SK-N-SH treated with all-trans-retinoic acid at 6 μM for 48 hours (cell line): ENCODE data around the gene COL10A1.

Experiments
- ATAC-seq: fragments of 200-7000 bp; cut with Tn5 transposase; 3 replicates; pipeline ENCODE4 v1.9.1; 2020; ENCODE audit warnings: mild to moderate bottlenecking, moderate library complexity
- ARNTL ChIP-seq: fragments of 450-650 bp; formaldehyde crosslinking; IDR thresholded peaks from 2 replicates; pipeline ENCODE4 v1.5.0; 2020; ENCODE audit warnings: low read depth, mild to moderate bottlenecking, moderate library complexity, borderline replicate concordance
- BACH2 ChIP-seq: fragments of 250-450 bp; sonication (Bioruptor Pico); IDR thresholded peaks from 2 replicates; pipeline ENCODE4 v1.9.0; 2021; ENCODE audit warnings: mild to moderate bottlenecking, borderline replicate concordance
- CREB5 ChIP-seq: fragments of 250-450 bp; sonication (Bioruptor Pico); IDR thresholded peaks from 2 replicates; pipeline ENCODE4 v1.5.1; 2020; ENCODE audit warnings: low read depth, mild to moderate bottlenecking, moderate library complexity
- CSDC2 ChIP-seq: fragments of 250-450 bp; sonication (Bioruptor Pico); IDR thresholded peaks from 2 replicates; pipeline ENCODE4 v1.5.0; 2020; ENCODE audit warnings: mild to moderate bottlenecking, moderate library complexity
- CSRNP3 ChIP-seq: fragments of 250-450 bp; sonication (Bioruptor Pico); IDR thresholded peaks from 2 replicates; pipeline ENCODE4 v1.5.1; 2021; ENCODE audit warnings: mild to moderate bottlenecking, moderate library complexity
- ESRRG ChIP-seq: fragments of 250-450 bp; sonication (Bioruptor Pico); IDR thresholded peaks from 2 replicates; pipeline ENCODE4 v1.6.1; 2021; ENCODE audit warnings: mild to moderate bottlenecking
- GLIS3 ChIP-seq: fragments of 250-450 bp; sonication (Bioruptor Pico); IDR thresholded peaks from 2 replicates; pipeline ENCODE4 v1.5.0; 2020; ENCODE audit warnings: mild to moderate bottlenecking, moderate library complexity
- ISL1 ChIP-seq: fragments of 250-450 bp; sonication (Bioruptor Pico); IDR thresholded peaks from 2 replicates; pipeline ENCODE4 v2.1.2; 2022; ENCODE audit warnings: mild to moderate bottlenecking, moderate library complexity
- OSR1 ChIP-seq: fragments of 250-450 bp; sonication (Bioruptor Pico); IDR thresholded peaks from 2 replicates; pipeline ENCODE4 v1.8.0; 2022; ENCODE audit warnings: moderate library complexity, mild to moderate bottlenecking, inconsistent platforms
- PATZ1 ChIP-seq: fragments of 250-450 bp; sonication (Bioruptor Pico); IDR thresholded peaks from 2 replicates; pipeline ENCODE4 v1.8.0; 2020; ENCODE audit warnings: mild to moderate bottlenecking, moderate library complexity, borderline replicate concordance
- POU6F1 ChIP-seq: fragments of 250-450 bp; sonication (Bioruptor Pico); IDR thresholded peaks from 2 replicates; pipeline ENCODE4 v1.8.0; 2021; ENCODE audit warnings: low read depth, mild to moderate bottlenecking, moderate library complexity, borderline replicate concordance
- PPARA ChIP-seq: fragments of 250-450 bp; sonication (Bioruptor Pico); IDR thresholded peaks from 2 replicates; pipeline ENCODE4 v1.5.0; 2020; ENCODE audit warnings: mild to moderate bottlenecking, borderline replicate concordance
- RARB ChIP-seq: fragments of 250-450 bp; sonication (Bioruptor Pico); IDR thresholded peaks from 2 replicates; pipeline ENCODE4 v1.8.0; 2021; ENCODE audit warnings: mild to moderate bottlenecking, moderate library complexity
- SNAI2 ChIP-seq: fragments of 250-450 bp; sonication (Bioruptor Pico); IDR thresholded peaks from 2 replicates; pipeline ENCODE4 v1.5.0; 2020; ENCODE audit warnings: mild to moderate bottlenecking, moderate library complexity
- TCF4 ChIP-seq: fragments of 250-450 bp; sonication (Bioruptor Pico); IDR thresholded peaks from 2 replicates; pipeline ENCODE4 v1.8.0; 2021; ENCODE audit warnings: mild to moderate bottlenecking, moderate library complexity, borderline replicate concordance
- TOX ChIP-seq: fragments of 250-450 bp; sonication (Bioruptor Pico); IDR thresholded peaks from 2 replicates; pipeline ENCODE4 v1.8.0; 2021; ENCODE audit warnings: mild to moderate bottlenecking, moderate library complexity, borderline replicate concordance
- ZC3H10 ChIP-seq: fragments of 250-450 bp; sonication (Bioruptor Pico); IDR thresholded peaks from 2 replicates; pipeline ENCODE4 v1.5.1; 2021; ENCODE audit warnings: mild to moderate bottlenecking, moderate library complexity
- ZFP3 ChIP-seq: fragments of 250-450 bp; sonication (Bioruptor Pico); IDR thresholded peaks from 2 replicates; pipeline ENCODE4 v1.5.0; 2020; ENCODE audit warnings: mild to moderate bottlenecking, moderate library complexity
- ZFP30 ChIP-seq: fragments of 450-650 bp; formaldehyde crosslinking; IDR thresholded peaks from 2 replicates; pipeline ENCODE4 v1.5.0; 2022; ENCODE audit warnings: mild to moderate bottlenecking, moderate library complexity
- ZNF565 ChIP-seq: fragments of 450-650 bp; formaldehyde crosslinking; conservative IDR thresholded peaks from 2 replicates; pipeline ENCODE4 v1.5.0; 2020; ENCODE audit warnings: low read depth, mild to moderate bottlenecking, moderate library complexity
- ZNF70 ChIP-seq: fragments of 450-650 bp; formaldehyde crosslinking; IDR thresholded peaks from 2 replicates; pipeline ENCODE4 v1.5.0; 2020; ENCODE audit warnings: mild to moderate bottlenecking, moderate library complexity
- ZNF8 ChIP-seq: fragments of 450-650 bp; formaldehyde crosslinking; IDR thresholded peaks from 2 replicates; pipeline ENCODE4 v1.5.0; 2020; ENCODE audit warnings: mild to moderate bottlenecking, moderate library complexity
- TF ChIP-seq, protein P1 (sequence below): fragments of 250-450 bp; sonication (Bioruptor Pico); IDR thresholded peaks from 2 replicates; pipeline ENCODE4 v1.5.0; 2020; ENCODE audit warnings: mild to moderate bottlenecking, moderate library complexity

Gene COL10A1

GRCh38 chr6:116168148-116168547, 42.2 kb upstream of the COL10A1 start:
- TF ChIP-seq PPARA (CRISPR knock-in tag) (no peak), ZFP30 (CRISPR knock-in tag) (peak; percentile 96), ARNTL (CRISPR knock-in tag) (no peak)
- TF ChIP-seq, all 23 proteins: peak for 1

DNA sequence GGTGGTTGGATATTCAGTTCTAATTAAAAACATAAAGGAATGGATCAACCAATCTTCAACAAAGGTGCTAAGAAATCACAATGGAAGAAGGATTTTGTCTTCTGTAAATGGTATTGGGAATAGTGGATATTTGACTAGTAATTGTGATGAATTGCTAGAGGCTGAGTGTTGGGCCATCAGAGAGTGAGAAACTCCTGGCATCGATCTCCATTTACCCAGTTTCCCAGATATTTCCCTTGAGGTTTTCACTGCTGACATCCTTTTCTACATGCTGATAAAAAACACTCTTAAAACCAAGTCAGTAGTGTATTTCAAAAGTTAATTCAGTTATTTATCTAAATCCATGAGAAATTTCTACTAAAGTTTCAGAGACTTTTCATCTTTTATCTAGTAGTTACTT, 40.4 kb upstream of the COL10A1 start:
- TF ChIP-seq ISL1 (CRISPR knock-in tag) (no peak), GLIS3 (CRISPR knock-in tag) (no peak), POU6F1 (CRISPR knock-in tag) (no peak), ZNF70 (CRISPR knock-in tag) (no peak), PATZ1 (CRISPR knock-in tag) (no peak), ZC3H10 (CRISPR knock-in tag) (no peak), CSDC2 (CRISPR knock-in tag) (no peak), PPARA (CRISPR knock-in tag) (no peak), ZNF565 (CRISPR knock-in tag) (no peak), ZFP3 (CRISPR knock-in tag) (no peak), CSRNP3 (CRISPR knock-in tag) (no peak), TCF4 (no peak), ZNF8 (CRISPR knock-in tag) (no peak), RARB (CRISPR knock-in tag) (no peak), TOX (CRISPR knock-in tag) (no peak), CREB5 (no peak), ARNTL (CRISPR knock-in tag) (no peak), BACH2 (no peak), OSR1 (CRISPR knock-in tag) (no peak)
- TF ChIP-seq, protein P1, sequence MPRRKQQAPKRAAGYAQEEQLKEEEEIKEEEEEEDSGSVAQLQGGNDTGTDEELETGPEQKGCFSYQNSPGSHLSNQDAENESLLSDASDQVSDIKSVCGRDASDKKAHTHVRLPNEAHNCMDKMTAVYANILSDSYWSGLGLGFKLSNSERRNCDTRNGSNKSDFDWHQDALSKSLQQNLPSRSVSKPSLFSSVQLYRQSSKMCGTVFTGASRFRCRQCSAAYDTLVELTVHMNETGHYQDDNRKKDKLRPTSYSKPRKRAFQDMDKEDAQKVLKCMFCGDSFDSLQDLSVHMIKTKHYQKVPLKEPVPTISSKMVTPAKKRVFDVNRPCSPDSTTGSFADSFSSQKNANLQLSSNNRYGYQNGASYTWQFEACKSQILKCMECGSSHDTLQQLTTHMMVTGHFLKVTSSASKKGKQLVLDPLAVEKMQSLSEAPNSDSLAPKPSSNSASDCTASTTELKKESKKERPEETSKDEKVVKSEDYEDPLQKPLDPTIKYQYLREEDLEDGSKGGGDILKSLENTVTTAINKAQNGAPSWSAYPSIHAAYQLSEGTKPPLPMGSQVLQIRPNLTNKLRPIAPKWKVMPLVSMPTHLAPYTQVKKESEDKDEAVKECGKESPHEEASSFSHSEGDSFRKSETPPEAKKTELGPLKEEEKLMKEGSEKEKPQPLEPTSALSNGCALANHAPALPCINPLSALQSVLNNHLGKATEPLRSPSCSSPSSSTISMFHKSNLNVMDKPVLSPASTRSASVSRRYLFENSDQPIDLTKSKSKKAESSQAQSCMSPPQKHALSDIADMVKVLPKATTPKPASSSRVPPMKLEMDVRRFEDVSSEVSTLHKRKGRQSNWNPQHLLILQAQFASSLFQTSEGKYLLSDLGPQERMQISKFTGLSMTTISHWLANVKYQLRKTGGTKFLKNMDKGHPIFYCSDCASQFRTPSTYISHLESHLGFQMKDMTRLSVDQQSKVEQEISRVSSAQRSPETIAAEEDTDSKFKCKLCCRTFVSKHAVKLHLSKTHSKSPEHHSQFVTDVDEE, result no peak
- ATAC-seq, result no peak

More at GRCh38 chr6:116168148-116168547, 42.2 kb upstream of the COL10A1 start:
- no peak for ATAC-seq

GRCh38 chr6:116165596-116165995, 39.7 kb upstream of the COL10A1 start:
- ATAC-seq, result no peak
- TF ChIP-seq SNAI2 (CRISPR knock-in tag) (no peak), RARB (CRISPR knock-in tag) (no peak), ZNF8 (CRISPR knock-in tag) (no peak), CSDC2 (CRISPR knock-in tag) (no peak), TCF4 (no peak), ZFP3 (CRISPR knock-in tag) (no peak), ZFP30 (CRISPR knock-in tag) (no peak), PPARA (CRISPR knock-in tag) (no peak), ESRRG (CRISPR knock-in tag) (no peak), GLIS3 (CRISPR knock-in tag) (no peak), BACH2 (no peak)
